GM20431 (cell line): ENCODE data around the gene TCF21.
"Not testable (repeated sequence)": the region's sequence is repeated elsewhere in the genome, so short reads cannot be mapped to it uniquely, and the experiment has no call there.

Source experiments
- in situ Hi-C: fragments of 300-500 bp; cut with MseI, MboI; formaldehyde crosslinking; loops from one replicate; pipeline ENCODE4 v1.15.0; 2020; ENCODE audit warnings: low sequenced_read_pairs; ENCODE audit not compliant: unreplicated experiment

Gene TCF21

DNA sequence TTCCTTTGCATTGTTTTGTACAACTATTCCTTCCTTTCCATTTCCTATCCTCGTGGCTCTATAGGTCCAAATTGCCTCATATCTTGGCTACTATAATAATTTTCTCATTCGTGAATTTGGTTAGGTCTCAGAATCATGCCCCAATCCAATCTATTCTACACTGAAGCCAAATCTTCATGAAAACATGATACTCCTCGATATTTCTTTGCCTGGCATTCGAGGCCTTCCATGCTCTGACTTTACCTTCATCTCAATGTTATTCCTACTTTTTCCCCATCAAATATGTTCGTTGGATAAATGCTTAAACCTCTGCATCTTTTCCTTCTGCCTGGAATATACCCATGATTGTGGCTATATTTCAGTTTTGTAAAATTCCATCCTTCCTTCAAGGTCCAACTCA is 30.4 kb downstream of the TCF21 start:
- in situ Hi-C loops: no loop called here

DNA sequence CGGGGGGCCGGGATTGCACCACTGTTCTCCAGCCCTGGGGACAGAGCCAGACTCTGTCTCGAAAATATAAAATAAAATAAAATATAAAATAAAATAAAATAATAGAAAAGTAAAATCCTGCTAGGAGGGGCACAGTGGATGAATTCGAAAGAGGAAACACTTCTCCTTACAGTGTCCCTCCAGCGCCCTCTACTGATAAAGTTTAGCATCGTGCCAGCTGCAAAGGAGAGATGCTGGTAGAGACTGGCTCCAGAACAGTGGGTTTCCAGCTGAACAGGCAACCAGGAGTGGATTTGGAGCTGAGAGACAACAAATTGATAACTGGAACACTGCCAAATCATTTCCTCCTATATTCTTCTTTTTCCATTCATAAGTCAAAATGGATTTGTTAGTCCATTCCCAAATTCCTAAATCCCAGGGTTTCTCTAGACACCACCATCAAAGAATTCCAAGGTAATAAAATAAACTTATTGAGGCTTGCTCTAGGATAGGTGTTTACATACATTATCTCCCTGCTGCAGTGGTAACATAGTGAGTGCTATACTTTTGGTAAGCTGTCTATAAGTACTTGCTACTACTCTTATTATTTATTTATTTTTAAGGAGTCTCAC is 32.4 kb downstream of the TCF21 start:
- in situ Hi-C loops: loop anchor here (10.0 kb wide), 2 partner anchors 143 to 173 kb away; no protein-coding TSS in a partner anchor

DNA sequence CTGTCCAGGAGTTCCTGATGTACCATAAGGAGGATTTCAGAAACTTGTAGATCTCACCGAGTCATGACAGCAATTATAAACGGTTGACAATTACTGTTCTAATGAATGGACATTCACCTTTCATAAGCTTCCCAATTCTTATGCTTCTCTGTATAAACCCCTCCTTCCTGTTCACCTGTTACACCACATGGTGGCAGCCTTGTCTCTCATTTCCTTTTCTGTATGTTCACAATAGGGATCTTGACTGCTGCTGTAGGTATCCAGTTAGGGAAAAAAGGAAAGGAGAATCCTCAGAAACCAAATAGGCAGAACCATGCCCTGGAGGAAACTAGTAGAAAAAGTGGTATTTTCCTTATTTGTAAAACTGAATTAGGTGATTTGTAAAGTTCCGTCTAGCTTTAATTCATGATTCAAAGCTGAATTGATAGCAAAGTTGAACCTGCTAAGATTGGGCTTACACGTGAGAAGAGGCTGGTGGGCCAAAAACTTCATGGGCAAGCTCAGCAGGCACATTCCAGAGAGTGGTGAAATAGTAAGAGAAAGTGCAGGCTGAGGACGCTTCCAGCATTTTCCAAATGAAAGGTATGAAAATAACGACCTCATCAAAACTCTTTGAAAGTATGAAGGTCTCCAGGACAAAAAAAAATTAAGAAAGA is 35.2 kb downstream of the TCF21 start:
- in situ Hi-C loops: loop anchor here (10.0 kb wide), 2 partner anchors 141 to 171 kb away; no protein-coding TSS in a partner anchor

DNA sequence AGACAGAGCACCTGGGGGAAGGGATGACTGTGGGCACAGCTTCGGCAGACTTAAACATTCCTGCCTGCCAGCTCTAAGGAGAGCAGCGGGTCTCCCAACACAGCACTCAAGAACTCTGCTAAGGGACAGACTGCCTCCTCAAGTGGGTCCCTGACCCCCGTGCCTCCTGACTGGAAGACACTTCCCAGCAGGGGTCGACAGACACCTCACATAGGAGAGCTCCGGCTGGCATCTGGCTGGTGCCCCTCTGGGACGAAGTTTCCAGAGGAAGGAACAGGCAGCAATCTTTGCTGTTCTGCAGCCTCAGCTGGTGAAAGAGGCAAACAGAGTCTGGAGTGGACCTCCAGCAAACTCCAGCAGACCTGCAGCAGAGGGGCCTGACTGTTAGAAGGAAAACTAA is 42.3 kb downstream of the TCF21 start:
- in situ Hi-C loops: not testable (repeated sequence)

DNA sequence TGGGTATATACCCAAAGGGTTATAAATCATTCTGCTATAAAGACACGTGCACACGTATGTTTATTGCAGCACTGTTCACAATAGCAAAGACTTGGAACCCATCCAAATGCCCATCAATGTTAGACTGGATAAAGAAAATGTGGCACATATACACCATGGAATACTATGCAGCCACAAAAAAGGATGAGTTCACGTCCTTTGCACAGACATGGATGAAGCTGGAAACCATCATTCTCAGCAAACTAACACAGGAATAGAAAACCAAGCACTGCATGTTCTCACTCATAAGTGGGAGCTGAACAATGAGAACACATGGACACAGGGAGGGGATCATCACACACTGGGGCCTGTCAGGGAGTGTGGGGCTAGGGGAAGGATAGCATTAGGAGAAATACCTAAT is 47.4 kb downstream of the TCF21 start:
- in situ Hi-C loops: not testable (repeated sequence)

DNA sequence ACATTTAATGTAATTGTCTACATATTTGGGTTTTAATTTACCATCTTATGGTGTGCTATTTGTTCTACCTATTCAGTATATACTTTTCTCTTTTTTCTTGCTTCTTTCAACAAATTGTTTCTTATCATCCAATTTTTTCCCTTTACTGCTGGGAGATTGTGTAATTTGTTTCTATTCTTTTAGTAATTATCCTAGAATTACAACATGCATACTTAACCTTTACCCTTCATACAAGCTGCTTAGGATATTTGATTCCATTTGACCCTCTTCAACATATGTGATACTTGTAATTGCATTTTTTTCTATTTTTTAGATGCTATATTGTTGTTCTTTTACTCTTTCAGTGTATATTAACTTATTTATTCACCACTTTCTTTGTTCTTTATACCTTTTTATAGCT is 49.0 kb downstream of the TCF21 start:
- in situ Hi-C loops: no loop called here

DNA sequence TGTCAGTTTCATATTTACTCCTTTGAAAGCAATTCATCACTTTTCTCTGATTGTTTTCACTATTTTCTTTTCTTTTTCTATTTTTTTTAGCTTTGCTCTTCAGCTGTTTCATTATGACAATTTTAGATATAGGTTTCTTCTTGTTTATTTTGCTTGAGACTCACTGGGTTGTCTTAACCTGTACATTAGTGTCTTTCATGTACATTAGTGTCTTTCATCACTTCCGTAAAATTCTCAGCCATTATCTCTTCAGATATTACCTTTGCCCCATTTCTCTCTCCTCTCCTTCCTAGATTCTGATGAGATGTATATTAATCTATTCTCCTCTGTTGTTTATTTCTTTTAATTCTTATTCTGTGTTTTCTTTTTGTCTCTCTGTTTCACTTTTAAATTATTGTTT is 49.6 kb downstream of the TCF21 start:
- in situ Hi-C loops: no loop called here

DNA sequence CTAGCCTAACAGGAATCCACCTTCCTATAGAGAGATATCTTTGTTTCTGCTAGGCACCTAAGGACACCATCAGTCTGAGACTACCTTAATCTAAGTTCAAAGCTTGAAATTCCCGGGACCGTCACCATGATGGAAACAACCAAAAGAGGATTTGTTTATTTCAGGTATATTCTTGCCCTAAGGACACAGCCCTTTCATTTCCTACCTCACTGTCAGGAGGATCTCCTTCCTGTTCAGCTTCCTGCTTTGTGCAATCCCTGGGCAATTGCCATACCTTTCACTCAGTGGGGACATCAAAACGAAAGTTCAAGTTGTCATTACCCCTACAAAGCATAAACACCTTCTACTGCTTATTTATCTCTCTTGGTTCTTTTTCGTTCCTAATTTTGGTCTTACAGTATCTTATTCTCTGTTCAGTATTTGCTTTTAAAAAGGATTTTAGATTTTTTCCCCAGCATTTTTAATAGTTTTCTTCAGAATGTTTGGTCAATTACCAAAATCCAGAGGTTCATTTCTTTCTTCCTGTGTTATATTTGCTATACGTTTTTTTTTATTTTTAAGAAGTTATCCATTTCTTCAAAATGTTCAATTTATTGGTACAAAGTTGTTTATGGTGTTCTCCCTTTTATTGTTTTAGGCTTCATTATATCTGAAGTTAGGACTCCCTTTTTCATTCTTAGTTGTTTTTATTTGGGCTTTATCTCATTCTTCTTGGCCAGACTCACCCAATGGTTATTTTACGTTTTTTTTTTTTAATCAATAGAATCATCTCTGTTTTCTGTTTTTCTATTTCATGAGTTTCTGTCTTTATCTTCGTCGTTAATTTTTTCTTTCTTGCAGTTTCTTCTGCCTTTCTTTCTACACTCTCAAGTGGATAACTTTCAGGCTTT is 51.1 kb downstream of the TCF21 start:
- in situ Hi-C loops: no loop called here
